Measurements from ENCODE around the gene SND1.

SND1 gene

DNA sequence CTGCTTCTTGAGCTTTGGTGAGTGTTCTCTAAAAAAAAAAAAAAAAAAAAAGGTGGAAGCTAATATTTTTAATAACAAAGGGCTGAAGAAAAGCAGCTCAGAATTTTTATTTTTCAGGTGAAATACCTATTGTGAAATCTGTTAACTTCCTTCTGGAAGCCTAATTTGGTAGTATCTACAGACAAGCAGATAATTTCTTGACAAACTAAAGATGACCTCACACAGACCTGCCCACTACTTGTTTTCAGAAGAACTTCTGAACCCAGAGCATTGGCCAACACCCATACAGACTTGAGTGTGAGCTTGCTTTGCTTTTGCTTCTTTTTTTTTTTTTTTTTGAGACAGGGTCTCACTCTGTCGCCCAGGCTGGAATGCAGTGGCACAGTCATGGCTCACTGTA is 348.1 kb downstream of the SND1 start:
- H3K27ac ChIP-seq: no peak overlapping the region
- no peaks in the 10 kb centered on the region for H3K27me3 ChIP-seq
- H3K4me3 ChIP-seq: no peak overlapping the region
- peaks cover 0 to 90% (median 31%) of the 10 kb centered on the region in 11 experiments; a peak in 16 of 22 replicates for H4K20me1 ChIP-seq
- H3K36me3 ChIP-seq: peaks cover 33 to 92% (median 72%) of the 10 kb centered on the region in 11 experiments
- peaks cover 27 to 63% (median 39%) of the 10 kb centered on the region in 10 experiments for H3K4me1 ChIP-seq
- no peak for TF ChIP-seq Cebpa-rat (IDR thresholded peaks at IDR 0.05)
- H3K4me2 ChIP-seq: 0 out of 22 replicates have a peak overlapping the region, but pooled peaks of 2 of the 11 experiments have one; percentile 7 to 13
- no peaks in the 10 kb centered on the region for H3K9me3 ChIP-seq (replicated peaks in 1 of 11)
- H3K9ac ChIP-seq: no peak overlapping the region

GRCh38 chr7:128000854-128001265 is 348.9 kb downstream of the SND1 start:
- H3K27me3 ChIP-seq: no peaks in the 10 kb centered on the region
- no peak overlapping the region for H3K27ac ChIP-seq
- no peak overlapping the region for H3K4me3 ChIP-seq
- peaks cover 33 to 71% (median 44%) of the 10 kb centered on the region in 10 experiments for H3K4me1 ChIP-seq
- no peak overlapping the region for H3K9ac ChIP-seq
- H4K20me1 ChIP-seq: peaks cover 0 to 90% (median 33%) of the 10 kb centered on the region in 11 experiments; a peak in 16 of 22 replicates
- TF ChIP-seq Cebpa-rat (IDR thresholded peaks at IDR 0.05): no peak
- peaks cover 29 to 92% (median 76%) of the 10 kb centered on the region in 11 experiments for H3K36me3 ChIP-seq
- H3K9me3 ChIP-seq (replicated peaks in 1 of 11): no peaks in the 10 kb centered on the region
- H3K4me2 ChIP-seq: peak overlapping the region in 3 of 11 experiments; percentile 0 to 17 (median 16); a peak in 3 of 22 replicates

- peak overlapping the region in 5 of 11 experiments; percentile 5 to 53 (median 44); a peak in 7 of 22 replicates for H3K27ac ChIP-seq
- peak overlapping the region in 2 of 10 experiments; percentile 4 to 14; a peak in 1 of 20 replicates for H3K4me3 ChIP-seq
- no peak for TF ChIP-seq Cebpa-rat (IDR thresholded peaks at IDR 0.05)
- no peak overlapping the region for H3K9ac ChIP-seq
- H3K36me3 ChIP-seq: peaks cover 24 to 92% (median 76%) of the 10 kb centered on the region in 11 experiments; a peak in 21 of 22 replicates
- peaks cover 33 to 81% (median 53%) of the 10 kb centered on the region in 10 experiments for H3K4me1 ChIP-seq
- peaks cover 0 to 90% (median 52%) of the 10 kb centered on the region in 11 experiments; a peak in 19 of 22 replicates for H4K20me1 ChIP-seq
- H3K9me3 ChIP-seq (replicated peaks in 1 of 11): no peaks in the 10 kb centered on the region
- peak overlapping the region; percentile 64 to 91 (median 76) for H3K4me2 ChIP-seq
- H3K27me3 ChIP-seq: no peaks in the 10 kb centered on the region
Measured at GRCh38 chr7:128003167-128003566, 351.2 kb downstream of the SND1 start.

DNA sequence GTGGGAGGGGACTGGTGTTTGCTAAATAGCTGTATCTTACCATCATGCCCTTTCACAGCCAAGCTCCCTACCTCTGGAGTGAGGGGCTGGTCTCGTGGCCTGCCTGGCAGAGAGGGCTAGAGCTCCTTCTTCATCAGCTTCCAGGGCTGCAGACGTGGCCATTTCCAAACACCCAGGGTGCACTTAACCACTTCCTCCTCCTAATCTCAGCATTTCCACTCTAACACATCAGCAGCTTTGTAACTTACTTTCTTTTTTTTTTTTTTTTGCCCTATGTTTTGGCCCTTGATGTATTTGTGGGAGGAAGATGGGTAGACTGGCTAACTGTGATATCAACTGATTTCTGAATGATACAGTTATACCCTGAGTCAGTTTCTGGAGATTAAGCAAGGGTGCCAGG is 351.8 kb downstream of the SND1 start:
- H3K9me3 ChIP-seq (replicated peaks in 1 of 11): no peaks in the 10 kb centered on the region
- peaks cover 23 to 92% (median 76%) of the 10 kb centered on the region in 11 experiments; a peak in 21 of 22 replicates for H3K36me3 ChIP-seq
- H3K27ac ChIP-seq: peak overlapping the region; percentile 5 to 54 (median 26); a peak in 14 of 22 replicates
- H3K4me1 ChIP-seq: peaks cover 33 to 75% (median 53%) of the 10 kb centered on the region in 10 experiments
- H3K4me3 ChIP-seq: peak overlapping the region in 2 of 10 experiments; percentile 4 to 14; a peak in 1 of 20 replicates
- TF ChIP-seq Cebpa-rat (IDR thresholded peaks at IDR 0.05): no peak
- H3K4me2 ChIP-seq: peak overlapping the region; percentile 64 to 91 (median 76)
- no peaks in the 10 kb centered on the region for H3K27me3 ChIP-seq
- H4K20me1 ChIP-seq: peaks cover 3 to 90% (median 58%) of the 10 kb centered on the region in 11 experiments; a peak in 19 of 22 replicates
- peak overlapping the region in 2 of 11 experiments; percentile 5 to 24; a peak in 2 of 22 replicates for H3K9ac ChIP-seq

- no peak overlapping the region for H3K4me3 ChIP-seq
- peak overlapping the region in 2 of 11 experiments; percentile 5 to 24; a peak in 2 of 22 replicates for H3K9ac ChIP-seq
- H3K9me3 ChIP-seq (replicated peaks in 1 of 11): no peaks in the 10 kb centered on the region
- peak overlapping the region in 9 of 11 experiments; percentile 5 to 54 (median 34); a peak in 11 of 22 replicates for H3K27ac ChIP-seq
- H3K36me3 ChIP-seq: peaks cover 30 to 92% (median 76%) of the 10 kb centered on the region in 11 experiments
- peaks cover 3 to 90% (median 66%) of the 10 kb centered on the region in 11 experiments; a peak in 19 of 22 replicates for H4K20me1 ChIP-seq
- peaks cover 33 to 67% (median 52%) of the 10 kb centered on the region in 10 experiments for H3K4me1 ChIP-seq
- no peaks in the 10 kb centered on the region for H3K27me3 ChIP-seq
- TF ChIP-seq Cebpa-rat (IDR thresholded peaks at IDR 0.05): no peak
- H3K4me2 ChIP-seq: peak overlapping the region; percentile 64 to 91 (median 76)
Measured at GRCh38 chr7:128004623-128005022, 352.6 kb downstream of the SND1 start.

DNA sequence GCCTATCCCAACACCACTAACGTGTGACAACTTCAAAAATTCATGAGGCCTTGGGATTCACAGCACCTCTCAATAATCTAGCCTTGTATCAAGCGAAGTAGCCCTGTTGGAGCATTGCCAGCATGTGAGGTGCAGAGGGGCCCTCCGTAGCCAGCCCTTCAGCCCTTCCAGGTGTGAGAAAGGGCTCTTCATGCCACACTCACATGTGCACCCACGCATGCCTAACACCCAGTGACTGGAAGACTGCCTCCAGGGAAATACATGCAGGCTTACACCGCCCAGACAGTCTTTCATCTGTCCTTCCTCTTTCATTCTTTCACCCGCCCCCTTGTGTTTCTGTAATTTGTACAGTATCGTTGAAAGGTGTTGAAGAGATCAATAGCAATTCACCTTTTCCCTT is 353.1 kb downstream of the SND1 start:
- Histone ChIP-seq H3K9ac (peak overlapping the region in 1 of 11 experiments; percentile 5; a peak in 1 of 22 replicates), H3K27me3 (no peaks in the 10 kb centered on the region), H3K4me3 (no peak overlapping the region), H3K36me3 (peaks cover 35 to 92% (median 79%) of the 10 kb centered on the region in 11 experiments), H4K20me1 (peaks cover 3 to 93% (median 71%) of the 10 kb centered on the region in 11 experiments; a peak in 19 of 22 replicates), H3K27ac (peak overlapping the region in 3 of 11 experiments; percentile 26 to 53 (median 52); a peak in 3 of 22 replicates), H3K4me2 (peak overlapping the region; percentile 64 to 91 (median 76)), H3K4me1 (peaks cover 33 to 63% (median 52%) of the 10 kb centered on the region in 10 experiments), H3K9me3 (replicated peaks in 1 of 11) (no peaks in the 10 kb centered on the region)
- no peak for TF ChIP-seq Cebpa-rat (IDR thresholded peaks at IDR 0.05)

- Histone ChIP-seq H3K4me3 (no peak overlapping the region), H3K9me3 (replicated peaks in 1 of 11) (no peaks in the 10 kb centered on the region), H3K4me2 (peak overlapping the region; percentile 64 to 91 (median 76); a peak in 21 of 22 replicates), H3K9ac (no peak overlapping the region), H3K27ac (no peak overlapping the region), H3K27me3 (no peaks in the 10 kb centered on the region), H3K4me1 (peaks cover 33 to 57% (median 48%) of the 10 kb centered on the region in 10 experiments), H4K20me1 (peaks cover 9 to 93% (median 78%) of the 10 kb centered on the region in 11 experiments; a peak in 20 of 22 replicates), H3K36me3 (peaks cover 42 to 92% (median 79%) of the 10 kb centered on the region in 11 experiments)
- no peak for TF ChIP-seq Cebpa-rat (IDR thresholded peaks at IDR 0.05)
Measured at GRCh38 chr7:128005759-128006159, 353.8 kb downstream of the SND1 start.

DNA sequence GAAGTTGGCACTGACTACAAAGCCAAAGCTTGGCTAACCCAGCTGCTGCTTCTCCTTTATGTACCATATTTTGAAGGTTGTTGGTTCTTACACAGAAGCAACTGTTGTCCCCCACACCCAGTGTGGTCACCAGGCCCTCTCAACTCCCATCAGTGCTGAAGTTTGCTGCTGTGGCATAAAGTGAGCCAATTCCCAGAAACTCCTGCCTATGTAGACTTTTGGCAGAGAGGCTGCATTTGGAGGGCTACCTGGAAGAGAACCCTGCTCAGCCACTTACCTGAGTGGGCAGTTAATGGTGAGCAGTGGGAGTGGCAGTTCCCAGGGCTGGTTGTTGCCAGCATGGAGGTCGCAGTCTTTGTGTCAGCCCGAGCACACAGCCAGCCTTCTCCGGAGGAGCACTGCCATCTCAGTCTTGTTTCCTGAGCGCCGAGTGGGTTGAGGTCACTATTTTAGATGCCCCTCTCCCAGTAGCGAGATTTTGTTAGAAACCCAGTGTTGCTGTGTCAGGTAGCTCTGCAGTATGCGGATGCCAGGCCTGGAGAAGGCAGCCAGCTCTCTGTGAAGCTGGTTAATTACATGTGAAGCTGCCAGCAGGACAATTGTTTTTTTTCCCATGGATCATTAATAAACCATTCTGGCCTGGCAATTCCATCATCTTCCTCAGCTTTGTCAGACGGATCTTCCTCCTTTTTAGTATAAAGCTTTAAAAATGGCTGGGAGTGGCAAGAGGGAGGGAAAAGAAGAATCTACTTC is 354.7 kb downstream of the SND1 start:
- Histone ChIP-seq H3K4me3 (no peak overlapping the region), H3K9ac (no peak overlapping the region), H3K4me2 (peak overlapping the region in 1 of 11 experiments; percentile 91; a peak in 2 of 22 replicates), H3K27me3 (no peaks in the 10 kb centered on the region), H4K20me1 (peaks cover 9 to 100% (median 85%) of the 10 kb centered on the region in 11 experiments; a peak in 20 of 22 replicates), H3K36me3 (peaks cover 42 to 92% (median 79%) of the 10 kb centered on the region in 11 experiments), H3K27ac (no peak overlapping the region), H3K4me1 (peaks cover 33 to 53% (median 45%) of the 10 kb centered on the region in 10 experiments), H3K9me3 (replicated peaks in 1 of 11) (no peaks in the 10 kb centered on the region)
- no peak for TF ChIP-seq Cebpa-rat (IDR thresholded peaks at IDR 0.05)

- peaks cover 15 to 100% (median 89%) of the 10 kb centered on the region in 11 experiments; a peak in 21 of 22 replicates for H4K20me1 ChIP-seq
- H3K4me1 ChIP-seq: peaks cover 33 to 52% (median 45%) of the 10 kb centered on the region in 10 experiments
Measured at GRCh38 chr7:128007303-128007680, 355.3 kb downstream of the SND1 start.

More at GRCh38 chr7:128007303-128007680, 355.3 kb downstream of the SND1 start:
- Histone ChIP-seq H3K9me3 (replicated peaks in 1 of 11) (no peaks in the 10 kb centered on the region), H3K27me3 (no peaks in the 10 kb centered on the region), H3K36me3 (peaks cover 47 to 92% (median 79%) of the 10 kb centered on the region in 11 experiments), H3K4me3 (no peak overlapping the region), H3K27ac (no peak overlapping the region), H3K9ac (no peak overlapping the region), H3K4me2 (no peak overlapping the region)
- no peak for TF ChIP-seq Cebpa-rat (IDR thresholded peaks at IDR 0.05)
